Erythroblast (primary cell): ENCODE results near the gene ARHGAP1.

ENCODE experiments used
- GATA1 ChIP-seq: IDR thresholded peaks from 2 replicates; pipeline ENCODE4 v1.6.1; 2011; ENCODE audit warnings: low read depth, mild to moderate bottlenecking, control low read depth, low read length, moderate library complexity
- POLR2A ChIP-seq: IDR thresholded peaks from 2 replicates; pipeline ENCODE4 v1.6.1; 2011; ENCODE audit warnings: mild to moderate bottlenecking, low read length

DNA sequence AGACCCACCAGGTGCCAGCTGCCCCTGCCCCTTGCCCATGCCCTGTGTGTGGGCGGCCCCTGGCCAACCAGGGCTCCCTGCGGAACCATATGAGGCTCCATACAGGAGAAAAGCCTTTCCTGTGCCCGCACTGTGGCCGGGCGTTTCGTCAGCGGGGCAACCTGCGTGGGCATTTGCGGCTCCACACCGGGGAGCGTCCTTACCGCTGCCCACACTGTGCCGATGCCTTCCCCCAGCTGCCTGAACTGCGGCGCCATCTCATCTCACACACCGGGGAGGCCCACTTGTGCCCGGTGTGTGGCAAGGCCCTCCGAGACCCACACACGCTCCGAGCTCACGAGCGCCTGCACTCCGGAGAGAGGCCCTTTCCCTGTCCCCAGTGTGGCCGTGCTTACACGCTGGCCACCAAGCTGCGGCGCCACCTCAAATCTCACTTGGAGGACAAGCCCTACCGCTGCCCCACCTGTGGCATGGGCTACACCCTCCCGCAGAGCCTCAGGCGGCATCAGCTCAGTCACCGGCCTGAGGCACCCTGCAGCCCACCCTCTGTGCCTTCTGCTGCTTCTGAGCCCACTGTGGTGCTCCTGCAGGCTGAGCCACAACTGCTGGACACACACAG, 4.8 kb upstream of the ARHGAP1 start:
- TF ChIP-seq POLR2A (no peak), GATA1 (no peak)
